GM19238 (cell line): ENCODE results near the gene PARN.
"Not testable (repeated sequence)": the region's sequence is repeated elsewhere in the genome, so short reads cannot be mapped to it uniquely, and the experiment has no call there.

Experiments used
- DNase-seq: peaks from one replicate; pipeline ENCODE4 v3.0.0; 2011; ENCODE audit warnings: low spot score; ENCODE audit not compliant: insufficient read length

The PARN gene

DNA sequence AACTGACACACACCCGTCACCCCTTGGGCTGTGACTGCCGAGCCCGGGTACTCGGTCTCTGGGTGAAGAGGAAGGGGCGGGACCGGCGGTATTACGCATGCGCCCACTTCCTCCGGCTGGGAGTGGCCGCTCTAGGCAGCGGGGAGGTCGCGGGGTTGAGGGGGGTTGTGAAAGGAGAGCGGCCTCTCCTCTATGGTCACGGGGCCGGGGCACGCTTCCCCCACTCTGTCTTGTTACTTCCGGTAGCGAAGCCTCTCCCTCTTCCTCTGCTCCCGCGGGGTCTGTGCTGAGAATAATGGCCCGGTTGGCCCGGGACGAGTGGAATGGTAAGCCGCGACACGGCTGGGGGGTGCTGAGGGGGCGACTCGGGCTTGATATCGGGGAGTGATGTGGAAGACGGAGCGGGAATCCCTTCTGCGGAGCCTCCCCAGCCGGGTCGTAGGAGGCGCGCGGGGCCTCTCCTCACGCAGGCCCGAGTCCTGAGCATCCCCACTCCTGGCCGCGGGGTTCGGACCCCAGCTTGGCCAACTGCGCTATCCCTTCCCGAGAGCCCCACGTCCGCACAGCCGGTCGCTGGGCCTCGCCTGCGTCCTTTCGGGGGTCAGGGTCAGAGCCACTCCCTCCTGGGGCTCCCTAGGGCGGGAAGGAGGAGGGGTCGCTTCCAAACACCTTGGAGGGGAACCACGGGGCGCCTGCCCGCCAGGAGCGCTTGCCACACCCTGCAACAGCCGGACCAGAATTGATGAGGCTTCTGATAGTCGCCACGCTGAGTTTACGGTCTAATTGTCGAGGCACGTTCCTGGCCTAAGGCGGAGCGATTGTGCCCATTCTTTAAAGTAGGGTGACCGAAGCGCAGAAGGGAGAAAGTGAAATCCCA lies 2.9 kb upstream of the PARN start, which contains the start of gene BFAR:
BFAR (plus strand) TSS at position 259 of the 877 bp plus-strand sequence. CDS start 11,396 bp downstream, outside the sequence.
- peak; percentile 84 for DNase-seq

DNA sequence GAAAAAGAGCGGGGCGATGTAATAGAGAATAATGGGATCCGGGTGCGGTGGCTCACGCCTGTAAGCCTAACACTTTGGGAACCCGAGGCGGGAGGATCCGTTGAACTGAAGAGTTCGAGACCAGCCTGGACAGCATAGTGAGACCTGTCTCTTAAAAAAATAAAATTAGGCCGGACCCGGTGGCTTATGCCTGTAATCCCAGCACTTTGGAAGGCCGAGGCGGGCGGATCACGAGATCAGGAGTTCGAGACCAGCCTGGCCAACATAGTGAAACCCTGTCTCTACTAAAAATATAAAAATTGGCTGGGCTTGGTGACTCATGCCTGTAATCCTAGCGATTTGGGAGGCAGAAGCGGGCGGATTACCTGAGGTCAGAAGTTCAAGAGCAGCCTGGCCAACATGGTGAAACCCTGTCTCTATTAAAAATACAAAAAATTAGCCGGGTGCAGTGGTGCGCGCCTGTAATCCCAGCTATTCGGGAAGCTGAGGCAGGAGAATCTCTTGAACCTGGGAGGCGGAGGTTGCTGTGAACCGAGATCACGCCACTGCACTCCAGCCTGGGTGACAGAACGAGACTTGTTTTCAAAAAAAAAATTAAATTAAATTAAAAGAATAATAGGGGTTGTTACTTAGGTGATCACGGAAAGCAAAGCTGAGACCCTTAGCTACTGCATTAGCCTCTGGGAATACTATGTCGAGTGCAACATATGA lies 715 bp upstream of the PARN start:
- DNase-seq = not testable (repeated sequence)

DNA sequence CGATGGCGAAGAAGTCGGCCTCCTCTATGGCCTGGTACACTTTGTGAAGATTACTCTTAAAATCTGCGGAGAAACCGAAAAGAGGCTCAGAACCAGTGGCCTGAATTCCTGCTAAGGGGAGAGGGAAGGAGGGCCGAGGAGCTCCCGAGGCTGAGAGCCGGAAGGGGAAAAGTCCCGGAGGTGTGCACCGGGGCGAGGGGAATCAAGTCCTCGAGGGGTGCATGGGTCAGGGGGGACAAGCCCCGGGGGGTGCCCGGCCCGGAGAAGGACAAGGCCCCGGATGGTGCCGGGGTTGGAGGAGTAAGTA lies 495 bp downstream of the PARN start:
- no peak for DNase-seq

DNA sequence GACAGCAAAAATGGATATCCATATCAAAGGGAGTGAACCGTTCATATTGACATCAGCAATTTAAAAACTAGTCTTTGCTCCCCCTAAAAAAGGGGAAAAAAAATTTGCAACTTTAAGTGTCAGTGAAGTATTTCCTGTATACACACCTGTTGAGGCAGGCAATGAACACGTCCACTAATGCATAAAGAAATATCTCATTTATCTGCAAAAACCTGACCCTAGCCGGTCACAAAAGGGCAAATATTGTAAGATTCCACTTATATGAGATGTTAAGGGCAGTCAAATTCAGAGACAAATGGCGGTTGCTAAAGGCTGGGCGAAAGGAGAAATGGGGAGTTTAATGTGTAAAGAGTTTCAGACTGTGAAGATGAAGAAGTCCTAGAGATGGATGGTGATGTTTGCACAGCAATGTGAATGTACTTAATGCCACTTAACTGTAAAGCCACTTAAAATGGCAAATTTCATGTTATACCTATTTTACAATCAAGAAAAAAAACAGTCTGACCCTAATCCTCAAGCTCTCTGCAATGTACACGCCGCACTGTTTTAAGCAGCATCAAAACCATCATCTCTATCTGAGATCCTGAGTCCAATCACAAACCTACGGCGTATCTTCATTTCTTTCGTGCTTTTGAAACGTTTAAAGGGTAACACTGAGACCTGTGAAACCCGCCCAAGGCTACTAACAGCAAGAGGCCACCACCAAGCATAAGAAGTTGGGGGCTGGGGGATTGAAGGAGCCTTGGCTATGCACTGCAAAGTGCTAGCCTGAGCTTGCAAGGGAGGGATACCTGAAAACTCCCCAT lies 1.1 kb downstream of the PARN start:
- no peak for DNase-seq

DNA sequence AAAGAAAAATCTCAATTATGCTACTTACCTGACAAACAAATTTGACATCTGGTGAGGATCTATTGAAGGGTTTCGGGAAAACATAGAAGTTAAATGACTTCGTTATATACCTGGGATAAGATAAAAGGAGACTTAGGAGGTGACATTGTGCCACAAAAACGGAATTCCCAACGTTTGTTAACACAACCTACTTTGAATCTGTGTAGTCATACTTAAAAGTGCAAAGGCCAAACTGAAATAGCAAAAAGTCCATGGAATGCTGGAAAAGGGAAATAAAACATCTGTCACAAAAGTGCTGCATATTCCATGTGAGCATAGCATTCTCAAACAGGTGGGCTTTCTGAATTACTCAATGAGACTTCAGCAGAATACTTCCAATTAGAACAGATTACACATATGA lies 3.0 kb downstream of the PARN start:
- DNase-seq = no peak

DNA sequence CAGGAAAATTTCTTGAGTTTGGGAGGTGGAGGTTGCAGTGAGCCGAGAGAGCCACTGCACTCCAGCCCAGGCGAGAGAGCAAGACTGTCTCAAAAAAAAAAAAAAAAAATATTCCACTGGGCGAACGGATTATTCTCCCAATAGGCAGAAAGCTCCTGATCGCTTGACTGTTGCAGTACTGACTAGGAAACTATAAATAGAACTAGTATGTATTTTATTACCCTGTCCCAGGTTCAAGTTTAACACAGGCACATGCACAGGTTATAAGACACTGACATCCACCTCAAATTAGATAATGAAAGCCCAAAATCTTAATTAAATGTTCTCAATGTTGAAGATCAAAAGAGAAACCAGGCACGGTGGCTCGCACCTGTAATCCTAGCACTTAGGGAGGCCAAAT lies 11.5 kb downstream of the PARN start:
- DNase-seq = no peak

DNA sequence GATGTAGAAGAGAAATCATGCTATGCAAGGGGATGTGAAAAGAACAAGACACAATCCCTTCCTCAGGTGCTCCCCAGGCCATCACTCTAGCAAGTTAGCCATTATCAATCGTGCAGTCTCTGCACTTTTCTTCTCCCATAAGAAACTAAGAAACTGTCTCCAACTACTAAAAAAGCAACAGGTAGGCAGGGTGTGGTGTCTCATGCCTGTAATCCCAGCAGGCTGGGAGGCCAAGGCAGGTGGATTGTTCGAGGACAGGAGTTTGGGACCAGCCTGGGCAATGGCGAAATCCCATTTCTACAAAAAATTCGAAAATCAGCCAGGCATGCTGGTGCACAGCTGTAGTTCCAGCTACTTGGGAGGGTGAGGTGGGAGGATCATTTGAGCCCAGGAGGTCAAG lies 13.8 kb downstream of the PARN start:
- no peak for DNase-seq

DNA sequence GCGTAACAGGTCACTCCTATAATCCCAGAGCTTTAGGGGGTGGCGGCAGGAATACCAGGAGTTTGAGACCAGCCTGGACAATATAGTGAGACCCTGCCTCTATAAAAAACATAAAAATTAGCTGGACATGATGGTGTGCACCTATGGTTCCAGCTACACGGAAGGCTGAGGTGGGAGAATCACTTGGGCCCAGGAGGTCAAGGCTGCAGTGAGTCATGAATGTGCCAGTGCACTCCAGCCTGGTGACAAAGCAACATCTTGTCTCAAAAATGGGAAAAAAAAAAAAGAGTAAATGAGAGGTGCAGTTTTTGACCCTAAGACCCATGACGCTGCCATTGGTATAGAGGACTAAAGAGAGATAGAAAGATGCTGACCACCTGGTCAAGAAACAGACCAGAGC lies 16.1 kb downstream of the PARN start:
- DNase-seq = no peak

DNA sequence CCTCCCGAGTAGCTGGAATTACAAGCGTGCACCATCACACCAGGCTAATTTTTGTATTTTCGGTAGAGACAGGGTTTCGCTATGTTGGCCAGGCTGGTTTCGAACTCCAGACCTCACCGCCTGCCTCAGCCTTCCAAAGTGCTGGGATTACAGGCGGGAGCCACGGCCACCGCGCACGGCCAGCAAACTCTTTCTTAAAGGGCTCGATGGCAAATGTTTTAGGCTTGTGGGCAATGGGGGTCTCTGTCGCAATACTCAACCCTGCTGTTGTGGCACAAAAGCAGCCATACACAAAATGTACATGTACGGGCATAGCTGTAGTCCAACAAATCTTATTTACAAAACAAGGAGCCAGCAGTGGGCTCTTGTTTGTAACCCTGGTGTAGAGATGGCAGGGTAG lies 18.4 kb downstream of the PARN start:
- no peak for DNase-seq

DNA sequence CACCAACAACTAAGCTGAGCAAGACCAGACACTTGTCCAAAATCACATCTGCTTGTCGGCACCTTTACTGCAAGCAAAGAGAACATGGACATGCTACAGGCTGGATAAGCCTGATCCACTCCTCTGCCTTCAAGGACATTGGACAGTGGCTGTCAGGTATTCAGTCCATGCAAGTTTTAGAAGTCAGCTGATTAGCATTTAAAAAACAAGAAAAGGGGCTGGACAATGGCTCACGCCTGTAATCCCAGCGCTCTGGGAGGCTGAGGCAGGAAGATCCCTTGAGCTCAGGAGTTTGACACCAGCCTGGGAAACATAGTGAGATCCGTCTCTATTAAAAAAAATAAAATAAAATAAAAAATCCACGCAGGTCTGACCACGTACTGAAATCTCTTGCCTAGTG lies 20.3 kb downstream of the PARN start:
- DNase-seq = no peak

DNA sequence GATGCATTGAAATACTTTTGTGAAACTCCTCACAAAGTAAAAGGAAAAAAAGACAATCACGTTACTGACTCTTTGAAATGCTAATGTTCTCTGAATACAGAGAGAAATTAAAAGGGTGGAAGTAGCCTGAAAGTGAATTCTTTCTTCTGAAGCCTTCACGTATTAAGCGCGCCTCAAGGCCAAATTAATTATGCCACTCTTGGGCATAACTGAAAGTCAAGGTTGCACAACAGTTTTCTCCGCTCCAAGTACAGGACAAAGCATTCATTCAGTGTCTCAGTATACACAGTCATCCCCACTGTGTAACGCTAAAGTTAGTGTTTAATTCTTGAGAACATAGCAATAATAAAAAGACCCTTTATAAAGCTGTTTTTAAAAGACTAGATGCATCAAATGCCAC lies 21.5 kb downstream of the PARN start:
- no peak for DNase-seq

DNA sequence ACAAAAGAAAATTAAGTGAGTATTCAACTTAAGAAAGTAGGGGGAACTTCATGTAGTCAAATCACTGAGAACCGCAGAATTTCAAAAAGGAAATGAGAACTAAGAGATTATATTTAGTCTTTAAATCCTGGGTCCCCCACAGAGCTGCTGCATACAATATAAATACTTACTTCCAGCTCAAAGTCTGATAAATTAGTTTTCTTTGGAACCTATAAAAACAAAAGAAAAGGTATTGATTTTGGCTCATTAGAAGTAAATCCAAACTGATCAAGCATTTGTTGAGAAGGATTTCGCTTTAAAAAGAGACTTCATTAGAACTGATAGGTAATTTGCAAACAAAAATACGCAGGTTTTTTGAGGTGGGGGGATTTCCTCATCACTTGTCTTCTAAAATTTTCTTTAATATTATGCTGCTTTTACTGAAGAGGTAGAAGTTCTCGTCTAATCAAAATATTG lies 21.9 kb downstream of the PARN start:
- peak; percentile 31 for DNase-seq

DNA sequence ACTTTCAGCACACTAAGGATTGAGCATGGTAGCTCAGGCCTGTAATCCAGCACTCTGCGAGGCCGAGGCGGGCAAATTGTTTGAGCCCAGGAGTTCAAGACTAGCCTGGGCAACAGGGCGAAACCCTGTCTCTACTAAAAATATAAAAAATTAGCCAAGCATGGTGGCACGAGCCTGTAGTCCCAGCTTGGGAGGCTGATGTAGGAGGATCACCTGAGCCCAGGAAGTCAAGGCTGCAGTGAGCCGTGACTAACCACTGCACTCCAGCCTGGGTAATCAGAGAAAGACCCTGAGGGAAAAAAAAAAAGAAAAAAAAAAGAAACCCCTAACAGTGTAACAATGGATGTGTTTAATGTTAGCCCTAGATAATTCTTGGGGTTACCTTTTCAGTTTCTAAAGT lies 24.0 kb downstream of the PARN start:
- no peak for DNase-seq

DNA sequence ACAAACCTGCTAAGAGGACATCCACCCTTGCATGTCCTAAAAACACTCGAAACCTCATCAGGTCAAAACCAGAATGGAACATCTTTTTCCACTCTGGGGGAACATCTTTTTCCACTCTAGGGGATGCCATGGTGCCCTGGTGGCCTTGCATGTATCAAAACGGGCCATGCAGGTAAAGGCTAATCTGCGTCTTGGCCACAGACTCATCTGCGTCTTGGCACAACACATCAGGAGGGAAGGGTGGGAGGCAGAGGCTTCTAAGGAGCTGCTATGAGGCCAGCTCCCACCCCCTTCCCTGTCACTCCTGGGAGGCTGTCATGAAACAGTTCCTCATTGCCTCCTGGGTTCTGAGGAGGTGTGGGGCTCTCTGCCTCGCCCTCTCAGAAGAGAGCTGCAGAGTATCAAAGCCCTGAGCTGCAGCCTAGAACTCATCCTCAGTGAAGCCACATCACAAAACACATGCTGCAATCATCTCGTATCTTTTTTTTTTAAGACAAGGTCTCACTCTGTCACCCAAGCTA lies 27.6 kb downstream of the PARN start:
- no peak for DNase-seq

DNA sequence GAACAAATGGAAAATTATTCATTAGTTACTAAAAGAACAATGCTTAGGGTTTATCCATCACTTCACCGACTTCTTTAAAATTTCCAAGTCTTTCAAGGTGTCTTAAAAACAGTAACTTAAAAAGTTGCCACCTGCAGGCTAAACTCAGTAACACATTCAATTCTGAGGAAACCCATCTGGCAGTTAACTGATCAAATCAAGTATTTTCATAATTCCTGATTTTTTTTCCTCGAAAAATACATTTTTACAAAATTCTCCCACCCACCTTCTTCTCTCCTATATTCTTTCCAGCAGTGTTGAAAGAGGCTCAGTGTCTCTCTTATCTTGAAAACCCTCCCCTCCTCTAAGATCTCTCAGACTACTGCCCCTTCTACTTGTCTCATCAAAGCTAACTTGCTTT lies 29.9 kb downstream of the PARN start:
- DNase-seq = no peak

DNA sequence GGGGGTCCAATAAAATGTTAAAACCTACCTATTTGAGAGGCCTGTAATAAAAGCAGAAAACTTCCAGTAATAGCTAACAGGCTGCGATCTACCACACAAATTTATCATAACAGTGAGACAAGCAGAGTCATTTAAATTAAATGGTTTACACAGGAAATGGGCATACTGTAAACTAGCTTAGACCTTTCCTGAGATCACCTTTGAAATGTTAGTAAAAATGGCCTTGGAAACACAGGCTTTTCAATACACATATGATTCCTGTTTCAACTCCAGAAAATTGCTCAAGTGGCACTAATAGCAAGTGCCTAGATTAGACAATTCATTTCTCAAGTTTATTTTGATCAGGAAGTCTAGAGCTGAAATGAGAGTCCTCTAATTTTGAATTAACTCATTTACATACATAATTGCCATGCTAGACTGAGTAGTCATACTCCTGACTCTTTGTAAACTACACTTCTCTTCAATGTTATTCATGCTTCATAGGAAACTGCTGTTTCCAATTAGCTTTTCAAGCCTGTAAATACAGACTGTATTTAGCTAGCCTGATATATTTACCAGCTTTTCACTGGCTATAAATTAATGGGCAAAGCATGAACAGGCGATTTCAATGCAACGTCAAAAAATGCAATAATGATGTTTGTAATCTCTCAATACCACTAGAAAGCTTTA lies 43.3 kb downstream of the PARN start:
- no peak for DNase-seq

DNA sequence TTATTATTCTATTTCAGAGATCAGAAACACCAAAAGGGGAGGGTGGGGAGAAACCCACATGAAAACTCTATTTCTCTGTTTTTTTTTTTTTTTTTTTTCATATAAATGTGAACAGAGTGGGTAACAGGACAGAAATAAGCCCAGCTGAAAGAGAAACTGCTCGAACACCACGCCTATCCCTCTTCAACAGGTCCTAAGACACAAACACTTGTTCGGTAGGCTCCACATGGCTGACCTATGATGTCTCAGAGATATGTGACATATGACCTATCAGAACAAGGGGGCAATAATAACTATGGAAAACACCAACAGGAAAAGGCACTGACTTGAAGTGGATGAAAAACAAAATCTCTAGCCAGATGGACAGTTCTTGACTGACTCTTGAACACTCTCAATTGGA lies 44.8 kb downstream of the PARN start:
- no peak for DNase-seq

DNA sequence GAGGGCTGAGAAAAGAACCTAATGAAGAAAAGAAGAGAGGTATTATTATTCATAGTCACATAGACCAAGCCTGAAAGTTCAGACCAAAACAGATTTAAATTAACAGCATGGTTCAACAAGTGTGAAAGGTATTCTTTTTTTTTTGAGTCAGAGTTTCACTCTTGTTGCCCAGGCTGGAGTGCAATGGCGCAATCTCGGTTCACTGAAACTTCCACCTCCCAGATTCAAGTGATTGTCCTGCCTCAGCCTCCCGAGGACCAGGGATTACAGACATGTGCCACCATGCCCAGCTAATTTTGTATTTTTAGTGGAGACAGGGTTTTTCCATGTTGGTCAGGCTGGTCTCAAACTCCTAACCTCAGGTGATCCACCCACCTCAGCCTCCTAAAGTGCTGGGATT lies 49.1 kb downstream of the PARN start:
- not testable (repeated sequence) for DNase-seq

DNA sequence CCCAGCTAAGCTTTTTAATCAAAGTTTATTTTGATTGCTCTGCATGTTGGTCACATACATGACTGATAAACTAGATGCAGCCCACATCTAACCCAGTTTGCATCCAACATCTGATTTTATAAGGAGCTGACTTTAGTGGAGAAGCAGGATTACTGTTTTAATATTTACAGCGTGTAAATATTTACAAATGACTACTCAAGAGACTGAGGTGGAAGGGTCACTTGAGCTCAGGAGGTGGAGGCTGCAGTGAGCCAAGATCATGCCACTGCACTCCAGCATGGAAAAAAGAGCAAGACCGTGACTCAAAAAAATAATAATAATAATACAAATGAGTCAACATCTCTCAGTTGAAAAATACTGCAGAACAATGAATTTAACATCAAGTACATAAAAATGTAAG lies 50.8 kb downstream of the PARN start:
- no peak for DNase-seq

DNA sequence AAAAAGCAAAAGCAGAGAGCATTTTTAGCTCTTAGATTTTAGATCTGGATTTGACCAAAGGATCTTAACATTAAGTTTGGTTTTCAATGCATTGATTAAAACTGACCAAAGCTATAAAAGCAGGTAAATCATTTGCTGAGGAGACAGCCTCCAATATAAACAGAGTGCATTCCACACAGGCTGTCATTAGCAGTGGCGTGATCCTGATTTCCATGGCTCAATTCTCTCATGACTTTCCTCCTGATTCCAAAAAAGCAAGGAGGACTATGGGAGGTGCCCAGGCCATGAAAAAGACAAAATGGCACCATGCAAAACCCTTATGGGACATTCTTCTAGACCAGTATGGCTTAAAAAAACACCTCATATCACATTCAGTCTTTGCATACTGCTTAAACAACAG lies 53.5 kb downstream of the PARN start:
- DNase-seq = no peak

DNA sequence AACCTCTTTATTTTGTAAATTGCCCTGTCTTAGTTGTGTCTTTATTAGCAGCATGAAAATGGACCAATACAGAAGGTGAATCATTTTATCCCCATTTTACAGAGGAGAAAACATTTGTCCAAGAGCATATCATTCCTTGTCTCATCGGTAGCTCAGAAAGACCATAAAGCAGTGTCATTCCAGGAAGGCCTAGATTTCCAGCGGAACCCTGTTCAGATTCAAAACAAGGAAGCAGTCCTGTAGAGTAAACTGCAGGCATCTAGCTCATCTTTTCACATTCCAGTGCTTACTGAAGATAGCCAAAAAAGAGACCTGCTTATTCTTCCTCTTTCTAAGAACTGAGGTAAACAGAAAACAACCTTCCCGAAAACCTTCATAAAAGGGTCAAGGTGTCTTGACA lies 54.0 kb downstream of the PARN start:
- no peak for DNase-seq
